Tongue (tissue), 2 donors: ENCODE results near the gene TPRG1. TPM values are rescaled to one million over a fixed set of nuclear protein-coding genes. Genes with fewer than 3 reads are reported as not detected.

Source experiments
- DNase-seq: peaks from one replicate; pipeline ENCODE4 v3.0.0-alpha.2; 2015
- total RNA-seq: library from RNA; depleted of rRNA; stranded (reverse); fragments of >200 nt; gene quantifications from one replicate; pipeline ENCODE4 v1.2.3, GENCODE V29; 2014

The TPRG1 gene
- total RNA-seq, 1 donor from 2014 or later: 4.5 TPM

GRCh38 chr3:189232790-189233189, 61.0 kb downstream of the TPRG1 start:
- no peak for DNase-seq

DNA sequence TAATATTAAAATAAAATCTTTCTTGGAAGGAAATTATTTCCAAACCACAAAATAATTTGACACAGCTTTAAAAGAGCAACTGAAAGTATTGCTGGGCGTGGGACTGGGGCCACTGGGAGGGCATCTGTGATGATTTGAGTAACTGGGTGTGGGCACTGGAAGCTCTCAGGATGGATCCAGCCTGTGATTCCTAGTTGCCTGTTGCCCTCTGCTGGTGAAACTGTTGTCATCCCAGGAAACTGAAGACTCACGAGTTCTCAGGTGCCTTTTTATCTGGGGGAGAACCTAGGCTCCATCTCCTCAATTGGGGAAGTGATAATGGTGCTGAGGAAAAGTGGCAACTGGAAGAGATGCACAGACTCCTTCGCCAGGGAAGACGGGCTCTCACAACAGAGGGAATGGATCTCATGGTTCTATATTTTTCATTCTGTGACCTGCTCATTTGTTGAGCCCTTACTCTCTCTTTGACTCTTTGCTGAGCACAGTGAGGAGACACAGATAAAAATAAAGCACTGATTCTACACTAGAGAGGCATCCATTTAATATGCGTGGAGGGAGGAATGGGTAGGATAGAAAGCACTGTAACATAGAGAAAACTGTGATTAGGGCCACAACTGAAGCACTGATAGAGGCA, 61.6 kb downstream of the TPRG1 start:
- peak; percentile 80 for DNase-seq

- DNase-seq: no peak
These were observed 63.4 kb downstream of the TPRG1 start for GRCh38 chr3:189235214-189235613.

DNA sequence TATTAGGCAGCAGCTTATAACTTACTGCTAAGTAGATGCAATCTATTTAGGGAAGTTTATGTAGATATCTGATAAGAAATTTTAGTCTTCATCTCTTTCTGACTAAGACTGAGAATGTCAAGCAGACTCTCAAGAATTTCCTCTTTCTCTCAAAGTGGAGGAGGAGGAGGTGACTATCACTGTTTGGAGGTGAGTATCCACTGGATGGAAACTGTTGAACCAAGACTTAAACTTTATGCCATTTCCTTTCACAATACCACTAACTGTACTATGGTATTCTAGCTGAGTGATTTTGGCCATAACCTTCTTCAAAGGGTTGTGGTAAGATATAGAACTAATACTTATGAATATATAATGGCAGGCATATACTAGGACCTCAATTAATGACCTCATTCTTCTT, 64.6 kb downstream of the TPRG1 start:
- no peak for DNase-seq

GRCh38 chr3:189237526-189237925, 65.8 kb downstream of the TPRG1 start:
- DNase-seq: no peak

GRCh38 chr3:189238071-189238470, 66.3 kb downstream of the TPRG1 start:
- no peak for DNase-seq

- no peak for DNase-seq
These were observed 67.8 kb downstream of the TPRG1 start for GRCh38 chr3:189239616-189240015.

DNA sequence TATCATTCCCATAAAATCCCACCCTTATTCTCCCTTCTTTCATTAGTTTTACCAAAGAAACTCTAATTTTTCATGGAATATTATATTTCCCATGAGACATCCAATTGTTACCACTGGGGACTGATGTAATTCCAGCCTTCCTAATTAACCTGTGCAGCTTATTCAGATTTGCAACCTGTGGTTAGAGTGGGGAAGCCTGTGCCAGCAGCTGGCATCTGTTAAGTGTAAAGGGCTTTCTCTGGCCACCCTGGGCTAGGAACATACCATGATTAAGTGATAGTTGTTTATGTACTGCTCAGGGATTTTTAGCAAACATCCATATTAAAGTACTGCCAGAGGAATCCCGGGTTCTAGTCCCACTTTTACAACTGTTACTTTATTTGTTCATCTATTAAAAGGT, 78.2 kb downstream of the TPRG1 start:
- no peak for DNase-seq

GRCh38 chr3:189258261-189258660, 86.5 kb downstream of the TPRG1 start:
- no peak for DNase-seq

DNA sequence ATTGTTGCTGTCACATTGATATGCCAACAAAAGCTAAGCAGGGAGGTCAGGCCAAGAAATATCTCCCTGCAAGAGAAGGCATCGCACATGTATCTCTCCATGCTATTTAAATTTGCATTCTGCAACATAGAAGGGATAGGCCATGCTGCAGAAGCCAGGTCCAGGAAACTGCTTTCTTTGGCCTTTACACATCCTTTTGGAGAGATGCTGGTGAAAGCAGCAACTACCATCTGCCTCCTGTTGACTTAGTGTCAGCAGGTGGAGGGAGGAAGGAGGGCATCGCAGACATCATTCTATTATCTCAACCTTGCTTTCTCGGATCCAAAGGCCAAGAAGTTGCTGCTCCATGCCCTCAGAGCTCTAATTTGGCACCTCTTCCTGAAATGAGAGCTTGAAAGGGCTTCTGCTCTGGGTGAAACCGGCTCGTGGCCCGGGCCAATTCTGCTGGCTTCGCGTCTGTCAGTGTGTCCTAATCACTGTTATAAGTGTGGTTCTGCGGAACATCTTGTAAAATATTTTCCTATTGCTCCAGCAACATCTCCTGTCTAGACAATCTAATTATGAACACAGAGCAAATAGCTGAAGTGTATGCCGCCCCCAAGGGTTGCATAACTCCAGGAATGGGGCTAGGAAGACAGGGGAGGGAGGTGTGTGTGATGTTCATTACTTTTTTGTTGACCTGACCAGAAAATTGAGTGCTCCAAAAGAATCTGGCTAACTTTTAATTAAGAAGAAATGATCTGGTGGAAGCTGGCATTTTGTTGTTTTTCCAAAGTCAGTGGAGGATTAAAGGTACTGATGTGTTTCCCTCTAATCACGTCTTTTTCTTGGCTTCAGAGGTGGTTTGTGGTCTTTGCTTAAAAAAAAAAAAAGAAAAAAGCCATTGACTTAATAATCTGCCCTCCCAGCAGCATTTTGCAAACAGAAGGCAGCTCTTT, 89.1 kb downstream of the TPRG1 start:
- DNase-seq: peak; percentile 31

DNA sequence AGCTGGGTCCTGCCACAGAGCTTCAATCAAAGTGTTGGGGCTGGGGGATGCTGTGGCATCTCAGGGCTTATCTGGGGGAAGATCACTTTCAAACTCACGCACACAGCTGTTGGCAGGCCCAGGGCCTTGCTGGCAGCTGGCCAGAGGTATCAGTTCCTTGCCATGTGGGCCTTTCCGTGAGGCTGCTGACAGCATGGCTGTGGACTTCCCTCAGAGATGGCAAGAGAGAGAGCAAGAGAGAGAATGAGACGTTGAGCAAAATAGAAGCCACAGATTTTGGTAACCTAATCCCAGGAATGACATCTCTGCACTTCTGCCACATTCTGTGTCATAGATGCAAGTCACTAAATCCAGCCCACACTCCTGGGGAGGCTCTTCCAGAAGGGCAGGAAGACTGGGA, 91.0 kb downstream of the TPRG1 start:
- DNase-seq: peak; percentile 90

GRCh38 chr3:189267981-189268613, 96.3 kb downstream of the TPRG1 start:
- peak; percentile 75 for DNase-seq

- no peak for DNase-seq
These were observed 97.6 kb downstream of the TPRG1 start for GRCh38 chr3:189269365-189269764.

DNA sequence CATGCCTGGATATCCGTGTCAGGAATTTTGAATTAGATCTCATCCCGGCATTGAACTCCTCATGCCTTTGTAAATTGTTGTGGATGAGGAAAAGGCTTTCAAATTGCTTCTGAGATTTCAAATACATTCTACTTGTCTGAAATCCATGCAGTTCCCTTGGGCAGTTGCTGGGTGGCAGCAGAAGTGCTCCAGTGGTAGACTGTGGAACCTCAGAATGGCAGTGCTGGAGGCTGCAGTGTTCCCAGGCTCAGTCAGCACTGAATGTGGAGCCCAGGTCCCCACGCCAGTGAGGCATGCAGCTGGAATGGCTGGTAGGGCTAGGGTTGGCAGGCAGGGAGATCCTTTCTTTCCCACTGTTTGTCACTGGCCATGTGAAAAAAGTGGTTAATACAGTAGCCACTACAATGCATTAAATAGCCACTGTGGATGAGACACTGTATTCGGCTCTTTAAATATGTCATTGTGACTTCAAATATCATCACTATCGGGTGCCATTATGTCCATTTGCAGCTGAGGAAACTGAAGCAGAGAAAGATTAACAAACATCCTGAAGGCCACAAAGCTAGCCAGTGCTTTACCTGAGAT, 98.6 kb downstream of the TPRG1 start:
- DNase-seq: peak; percentile 64

DNA sequence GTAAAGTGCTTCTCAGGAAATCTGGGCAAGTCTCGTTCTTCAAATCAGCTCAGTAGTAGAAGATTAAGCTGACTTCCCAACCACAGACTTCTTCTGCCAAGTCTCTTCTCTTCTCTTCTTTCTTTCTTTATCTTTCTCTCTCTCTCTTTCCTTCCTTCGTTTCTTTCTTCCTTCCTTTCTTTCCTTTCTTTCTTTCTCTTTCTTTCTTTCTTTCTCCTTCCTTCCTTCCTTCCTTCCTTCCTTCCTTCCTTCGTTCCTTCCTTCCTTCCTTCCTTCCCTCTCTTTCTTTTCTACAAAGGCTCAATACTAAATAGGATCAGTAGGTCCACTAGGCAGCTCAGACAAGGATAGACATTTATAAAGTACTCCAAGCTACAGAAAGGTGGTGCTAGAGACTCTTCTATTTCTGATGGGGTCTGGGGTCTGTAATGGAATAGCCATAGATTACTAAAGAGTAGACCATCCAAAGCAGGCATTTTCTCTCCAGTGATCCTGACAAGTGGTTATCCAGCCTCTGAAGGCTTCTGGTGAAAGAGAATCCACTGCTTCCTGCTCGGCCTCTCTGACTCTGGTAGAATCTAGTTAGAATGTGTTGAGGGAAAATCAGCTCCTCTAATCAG, 100.8 kb downstream of the TPRG1 start:
- DNase-seq: no peak

DNA sequence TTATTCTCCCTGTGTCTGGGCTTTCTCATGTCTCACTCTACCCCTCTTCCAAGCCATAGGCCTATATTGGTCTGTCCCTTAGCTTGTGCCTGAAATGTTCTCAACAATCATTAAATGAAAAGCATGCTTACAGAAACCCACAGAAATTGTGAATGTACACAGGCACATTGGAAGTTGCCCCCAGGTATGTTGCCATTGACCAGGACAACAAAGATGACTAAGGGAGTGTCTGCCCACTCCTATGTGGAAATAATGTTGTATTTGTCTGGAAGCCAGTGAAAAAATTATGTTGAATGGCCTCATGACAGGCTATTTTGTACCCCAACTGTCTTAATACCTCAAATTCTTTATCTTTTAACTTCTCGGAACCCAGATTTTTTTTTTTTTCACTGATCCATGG, 102.0 kb downstream of the TPRG1 start:
- no peak for DNase-seq

DNA sequence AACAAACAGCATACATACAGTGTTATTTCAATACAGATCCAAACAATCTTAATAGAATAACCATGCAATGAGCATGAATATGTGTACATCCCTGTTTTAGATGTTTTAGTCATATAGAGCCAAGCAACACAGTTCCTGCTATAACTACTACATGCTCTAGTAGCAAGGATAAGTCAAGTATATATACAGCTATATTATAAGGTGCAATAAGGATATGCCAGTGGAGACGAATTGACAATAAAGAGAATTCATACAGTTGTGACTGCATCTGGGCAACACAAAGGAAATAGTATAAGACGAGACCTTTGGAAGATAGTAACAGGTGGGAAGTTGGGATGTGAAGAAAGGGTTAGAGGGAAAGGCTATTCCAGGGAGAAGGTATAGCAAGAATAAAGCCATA, 103.4 kb downstream of the TPRG1 start:
- DNase-seq: no peak

- DNase-seq: no peak
These were observed 104.1 kb downstream of the TPRG1 start for GRCh38 chr3:189275852-189276251.

DNA sequence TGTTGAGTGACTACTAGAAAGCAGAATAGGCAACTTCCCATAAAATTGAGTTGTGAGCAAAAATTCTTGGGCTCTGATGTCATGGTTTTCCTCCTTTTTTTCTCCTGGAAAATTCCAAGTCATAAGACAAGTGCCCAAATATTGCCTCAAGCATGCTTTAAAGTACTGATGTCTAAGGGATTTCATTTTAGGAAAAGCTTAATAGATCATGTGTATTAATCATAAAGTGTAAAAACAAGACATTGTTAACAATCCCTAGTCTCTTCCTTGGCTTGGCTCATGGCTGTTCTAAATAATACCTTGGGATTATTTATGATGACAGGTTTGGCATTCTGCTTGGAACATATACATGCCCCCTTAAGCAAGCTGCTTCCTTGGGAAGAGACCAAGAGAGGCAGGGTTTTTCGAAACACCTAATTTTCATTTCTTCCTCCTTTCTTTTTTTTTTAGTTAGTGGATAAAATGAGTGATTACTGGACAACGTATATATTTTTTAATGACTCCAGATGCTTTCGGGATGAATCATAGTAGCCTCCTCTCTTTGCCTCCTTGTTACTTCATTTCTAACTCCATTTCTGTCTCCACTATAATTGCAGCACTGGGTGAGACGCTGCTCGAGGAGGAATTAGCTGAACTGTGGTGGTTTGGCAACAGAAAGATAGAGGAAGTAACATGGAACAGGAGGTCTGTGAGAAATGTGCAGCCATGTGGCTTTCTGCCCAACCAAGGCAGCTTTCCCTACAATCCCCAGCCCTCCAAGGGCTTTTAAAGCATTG, 104.9 kb downstream of the TPRG1 start:
- peak; percentile 64 for DNase-seq

- no peak for DNase-seq
These were observed 105.9 kb downstream of the TPRG1 start for GRCh38 chr3:189277711-189278110.

DNA sequence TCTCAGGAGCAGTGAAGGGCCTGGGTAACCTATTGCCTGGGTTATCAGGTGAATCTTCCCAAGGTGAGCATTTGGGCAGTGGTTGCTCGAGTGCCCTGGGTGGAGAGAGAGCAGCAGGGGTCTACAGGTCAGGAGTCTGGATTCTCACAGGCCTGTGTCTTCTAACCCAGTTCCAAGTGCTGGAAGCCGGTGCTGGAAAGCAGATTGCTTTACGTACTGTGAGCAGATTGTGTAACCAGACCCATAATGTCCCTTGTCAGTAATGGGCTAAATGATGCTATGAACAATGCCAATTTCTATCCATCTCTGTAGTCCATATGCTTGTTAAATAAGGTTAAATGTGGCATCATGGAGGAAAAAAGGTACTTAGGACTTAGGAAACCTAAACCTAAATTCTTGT, 106.5 kb downstream of the TPRG1 start:
- no peak for DNase-seq

- no peak for DNase-seq
These were observed 110.4 kb downstream of the TPRG1 start for GRCh38 chr3:189282189-189282588.
